HG02884 (cell line): ENCODE results near the gene PPP1R7.

ENCODE experiments used
- ATAC-seq: cut with Tn5 transposase; IDR thresholded peaks from one replicate; pipeline ENCODE4 v1.9.1; 2021; ENCODE audit warnings: mild to moderate bottlenecking, moderate library complexity; ENCODE audit not compliant: unreplicated experiment

Gene PPP1R7

DNA sequence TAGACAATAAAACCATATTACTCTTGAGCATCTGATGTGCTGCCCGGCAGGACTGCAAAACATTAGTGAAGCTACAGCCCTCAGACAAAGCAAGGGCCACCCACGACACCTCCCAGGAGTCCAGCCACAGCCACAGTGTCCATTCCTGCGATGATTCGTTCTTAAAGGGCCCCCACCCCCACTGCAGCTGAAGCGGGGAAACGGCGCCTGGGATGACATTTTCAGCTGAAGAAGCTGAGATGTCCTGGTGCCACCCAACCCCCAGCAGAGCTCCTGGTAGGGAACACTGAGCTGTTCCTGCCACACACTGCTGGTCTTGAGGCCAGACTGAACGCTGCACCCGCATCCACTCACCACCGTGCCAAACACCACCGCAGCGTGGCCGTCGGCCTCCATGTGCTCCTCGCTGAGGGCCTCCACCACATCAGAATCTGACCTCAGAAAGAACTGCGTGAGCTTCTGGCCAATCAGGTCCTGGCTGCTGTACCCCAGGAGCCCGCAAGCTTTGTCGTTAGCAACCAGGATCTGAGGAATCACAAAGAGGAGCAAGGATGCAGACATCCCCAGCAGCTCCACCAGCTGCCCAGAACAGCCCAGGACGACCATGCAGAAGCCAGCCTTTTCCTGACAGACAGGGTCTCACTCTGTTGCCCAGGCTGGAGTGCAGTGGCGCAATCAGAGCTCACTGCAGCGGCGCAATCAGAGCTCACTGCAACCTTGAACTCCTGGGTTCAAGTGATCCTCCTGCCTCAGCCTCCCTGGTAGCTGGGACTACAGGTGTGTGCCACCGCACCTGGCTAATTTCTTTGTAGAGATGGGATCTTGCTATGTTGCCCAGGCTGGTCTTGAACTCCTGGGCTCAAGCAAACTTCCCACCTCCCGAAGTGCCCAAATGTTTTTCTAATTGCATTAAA lies 10.5 kb upstream of the PPP1R7 start:
- no peak for ATAC-seq

DNA sequence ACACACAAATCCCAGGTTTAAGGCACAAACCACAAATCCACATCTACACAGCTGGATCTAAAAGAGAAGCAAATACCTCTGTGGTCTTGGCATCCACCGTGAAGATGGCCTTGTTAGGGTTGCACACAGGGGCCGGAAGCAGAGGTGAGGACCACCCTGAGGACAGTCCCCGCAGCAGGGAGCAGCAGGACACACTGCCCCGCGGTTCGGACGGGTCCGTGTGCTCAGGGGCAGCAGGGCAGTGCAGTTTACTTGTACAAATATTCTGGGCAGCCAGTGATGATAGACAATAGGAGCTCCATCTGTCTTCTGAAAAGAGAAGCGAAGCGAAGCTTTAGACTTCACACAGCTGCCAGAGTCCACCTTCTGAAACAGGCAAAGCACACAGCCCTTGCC lies 9.8 kb upstream of the PPP1R7 start:
- ATAC-seq, result no peak

DNA sequence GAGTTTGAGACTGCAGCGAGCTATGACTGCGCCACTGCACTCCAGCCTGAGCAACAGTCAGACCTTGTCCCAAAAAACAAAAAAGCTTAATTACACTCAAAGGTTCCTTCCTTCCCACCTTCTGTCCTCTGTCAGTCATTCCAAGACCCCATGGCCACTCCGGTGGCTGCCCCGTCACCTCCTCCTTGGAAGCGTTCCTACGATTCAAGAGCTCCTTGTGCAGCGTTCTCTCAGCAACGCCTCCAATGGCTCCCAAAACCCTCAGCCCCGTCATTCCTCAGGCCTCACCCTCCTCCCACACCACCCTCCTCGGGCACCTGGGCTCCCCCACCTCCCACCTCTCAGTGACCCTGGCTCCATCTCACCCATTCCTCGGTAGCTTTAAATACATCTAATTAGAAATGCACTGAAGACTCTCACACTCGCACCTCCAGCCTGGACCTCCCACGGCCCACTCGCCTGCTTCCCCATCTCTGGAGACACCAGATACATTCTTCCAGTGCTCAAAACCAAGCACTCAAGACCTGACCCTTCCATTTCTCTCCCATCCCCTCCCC lies 9.0 kb upstream of the PPP1R7 start:
- no peak for ATAC-seq

DNA sequence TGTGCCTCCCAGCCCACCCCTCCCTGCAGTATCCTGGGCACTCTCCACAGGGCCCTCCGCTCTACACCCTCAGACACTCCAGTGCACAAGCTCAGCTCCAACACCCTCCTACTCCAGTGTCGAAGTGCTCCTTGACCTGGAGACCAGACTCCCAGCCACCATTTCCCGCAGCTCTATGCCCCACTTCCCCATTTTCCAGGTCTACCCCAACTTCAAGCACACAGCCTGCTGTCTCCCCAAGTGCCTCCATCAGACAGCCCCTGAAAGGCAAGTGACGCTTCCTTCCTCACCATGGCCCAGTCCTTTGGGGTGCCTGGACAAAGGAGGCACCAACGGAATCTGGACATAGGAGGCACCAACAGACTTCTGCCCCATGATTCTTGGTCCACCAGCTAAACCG lies 8.2 kb upstream of the PPP1R7 start:
- ATAC-seq, result no peak

DNA sequence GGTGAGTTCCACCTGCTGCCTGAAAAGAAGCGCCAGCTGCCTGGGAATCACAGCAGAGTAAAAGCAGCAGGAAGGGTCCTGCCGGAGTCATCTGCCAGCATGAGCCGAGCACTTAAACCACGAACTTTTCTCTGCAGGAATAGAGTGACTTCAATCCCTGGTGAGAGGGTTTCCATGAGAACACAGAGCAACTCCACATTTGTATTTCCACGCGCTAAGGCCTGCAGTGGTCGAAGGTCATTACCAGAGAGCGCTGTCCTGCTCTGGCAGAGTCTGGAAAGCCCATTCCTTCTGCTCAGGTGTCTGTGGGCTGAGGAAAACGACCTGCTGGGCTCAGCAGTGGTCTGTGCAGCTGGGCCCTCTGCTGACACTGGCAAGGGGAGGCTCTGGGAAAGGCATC lies 7.7 kb upstream of the PPP1R7 start:
- no peak for ATAC-seq

DNA sequence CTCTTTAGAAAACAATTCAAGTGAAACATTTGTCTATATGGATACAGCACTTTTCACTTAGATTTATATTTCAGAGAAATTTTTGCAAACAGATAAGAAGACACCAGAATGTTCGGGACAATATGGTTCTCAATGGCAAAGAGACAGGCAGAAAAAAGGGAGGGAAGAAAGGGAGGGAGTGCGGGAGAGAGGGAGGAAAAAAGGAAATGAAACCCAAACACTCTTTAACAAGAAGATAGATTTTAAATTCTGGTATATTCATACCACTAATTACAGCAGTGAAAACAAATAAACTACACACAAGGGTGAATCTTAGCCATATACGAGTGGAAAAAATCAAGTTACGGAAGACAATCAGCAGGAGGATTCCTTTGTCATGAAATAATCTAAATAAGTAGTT lies 4.0 kb upstream of the PPP1R7 start:
- no peak for ATAC-seq

DNA sequence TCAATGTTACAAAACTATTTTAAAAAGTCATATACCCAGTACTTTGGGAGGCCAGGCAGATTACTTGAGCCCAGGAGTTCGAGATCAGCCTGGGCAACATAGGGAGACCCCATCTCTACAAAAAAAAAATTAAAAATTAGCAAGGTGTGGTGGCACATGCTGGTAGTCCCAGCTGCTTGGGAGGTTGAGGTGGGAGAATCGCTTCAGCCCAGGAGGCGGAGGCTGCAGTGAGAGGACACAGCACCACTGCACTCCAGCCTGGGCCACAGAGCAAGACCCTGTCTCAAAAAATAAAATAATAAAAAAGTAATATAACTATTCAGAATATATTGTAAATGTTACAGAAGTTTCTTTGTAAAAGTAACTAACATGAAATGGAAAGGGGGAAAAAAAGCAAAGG lies 2.9 kb upstream of the PPP1R7 start:
- ATAC-seq, result no peak

- no peak for ATAC-seq
These were observed 2.0 kb upstream of the PPP1R7 start for GRCh38 chr2:241148239-241148638.

GRCh38 chr2:241148891-241149674 lies 1.2 kb upstream of the PPP1R7 start, which contains the start of gene PASK:
Gene PASK (minus strand): TSS chr2:241149472. CDS start chr2:241143032, 6,440 bp downstream.
- ATAC-seq, result peak; percentile 78

DNA sequence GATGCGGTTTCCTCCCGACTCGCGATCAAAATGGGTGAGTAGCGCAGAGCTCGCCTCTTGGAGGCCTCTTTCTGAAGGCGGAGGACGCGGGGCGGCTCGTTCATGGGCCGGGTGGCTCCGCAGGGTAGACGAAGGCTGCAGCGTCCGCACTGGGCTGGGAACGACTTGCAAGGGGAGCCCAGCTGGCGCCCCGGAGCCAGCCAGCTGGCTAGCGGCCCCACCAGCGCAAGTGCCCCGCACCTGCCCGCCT lies 667 bp upstream of the PPP1R7 start:
- peak; percentile 5 for ATAC-seq

DNA sequence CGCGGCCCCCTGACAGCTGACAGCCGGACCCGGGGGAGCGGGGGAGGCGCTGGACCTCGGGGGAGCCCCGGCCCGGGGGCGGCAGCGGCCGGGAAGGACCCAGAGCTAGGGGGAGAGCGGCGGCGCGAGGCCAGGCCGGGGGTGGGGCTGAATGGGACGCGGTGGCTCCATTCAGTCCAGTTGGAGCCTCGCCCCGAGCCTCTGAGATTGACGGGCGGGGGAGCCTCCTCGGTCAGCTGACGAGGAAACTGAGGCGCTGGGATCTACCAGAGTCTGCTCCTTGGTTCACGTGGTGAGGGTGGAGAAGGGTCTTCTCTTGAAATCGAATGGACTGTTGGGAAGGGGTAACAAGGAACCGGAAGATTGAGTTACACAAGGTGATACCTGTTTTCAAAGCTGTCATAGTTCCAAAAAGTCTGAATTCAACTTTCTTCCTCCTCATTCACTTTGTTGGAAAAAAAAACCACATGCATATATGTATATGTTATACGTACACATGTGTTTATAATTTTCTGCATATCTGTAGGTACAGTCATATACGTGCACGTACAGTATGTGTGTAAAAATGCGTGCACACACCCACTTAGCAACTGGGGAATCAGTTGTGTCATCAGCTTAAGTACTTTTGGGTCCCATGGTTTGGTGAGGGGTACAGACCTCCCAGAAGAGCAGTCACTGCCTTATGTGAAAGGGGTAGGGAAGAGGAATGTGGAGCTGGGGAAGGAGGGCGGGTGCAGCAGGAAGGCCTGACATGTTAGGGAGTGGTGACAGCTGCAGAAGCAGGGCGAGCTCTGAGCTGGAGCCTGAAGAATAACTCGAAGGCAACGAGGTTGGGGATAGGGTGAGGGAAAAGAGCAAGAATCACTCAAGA lies 628 bp downstream of the PPP1R7 start:
- ATAC-seq, result peak; percentile 12

- no peak for ATAC-seq
These were observed 1.8 kb downstream of the PPP1R7 start for GRCh38 chr2:241151934-241152660.

DNA sequence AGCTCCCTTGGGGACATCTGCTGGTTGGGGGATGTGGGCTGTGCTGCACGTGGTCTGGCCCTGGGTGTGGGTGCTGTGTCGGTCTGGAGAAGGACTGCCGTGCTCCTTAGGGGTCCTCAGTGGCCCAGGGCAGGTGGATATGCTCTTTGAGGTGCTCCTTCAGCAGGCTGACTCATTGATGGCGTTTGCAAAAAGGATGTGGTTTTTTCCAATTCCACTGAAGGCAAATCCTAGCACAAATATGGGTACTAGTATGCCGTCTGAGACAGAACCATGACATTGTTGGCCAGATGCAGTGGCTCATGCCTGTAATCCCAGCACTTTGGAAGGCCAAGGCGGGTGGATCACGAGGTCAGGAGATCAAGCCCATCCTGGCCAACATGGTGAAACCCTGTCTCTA lies 3.3 kb downstream of the PPP1R7 start:
- ATAC-seq, result no peak

DNA sequence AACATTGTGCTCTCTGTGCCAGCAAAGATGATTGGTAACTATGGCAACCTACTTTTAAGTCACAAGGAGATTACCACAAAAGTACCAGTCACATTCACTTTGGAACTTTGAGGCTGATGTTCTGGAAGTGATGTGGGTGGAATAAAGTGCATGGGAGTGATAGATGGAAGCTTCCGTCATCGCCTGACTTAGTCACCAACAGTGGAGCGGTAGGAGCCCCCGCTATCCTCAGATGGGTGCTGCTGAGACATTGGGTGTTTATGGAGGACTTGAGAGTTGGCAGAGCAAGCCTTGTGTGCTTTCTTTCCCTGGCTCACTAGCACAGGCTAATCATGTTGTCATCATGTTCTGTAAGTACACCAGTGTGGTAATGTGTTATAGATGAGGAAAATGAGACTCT lies 4.6 kb downstream of the PPP1R7 start:
- ATAC-seq, result no peak

DNA sequence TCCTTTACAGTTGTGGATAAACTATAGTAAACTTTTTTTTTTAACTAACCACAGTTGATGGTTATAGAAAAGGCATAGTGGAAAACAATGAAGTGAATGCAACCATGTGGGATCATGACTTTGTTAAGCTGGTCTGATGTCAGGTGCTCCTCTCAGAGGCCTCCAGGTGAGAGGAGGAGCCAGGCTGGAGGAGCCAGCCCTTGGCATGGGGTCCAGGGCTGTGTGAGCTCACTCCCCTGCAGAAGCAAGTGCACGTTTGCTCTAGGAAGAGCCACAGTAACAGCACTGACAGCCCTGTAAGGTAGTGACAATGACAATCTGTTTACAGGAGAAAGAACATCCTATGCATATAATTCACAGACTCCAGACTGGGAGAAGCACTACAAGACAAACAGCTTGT lies 5.7 kb downstream of the PPP1R7 start:
- ATAC-seq, result no peak

DNA sequence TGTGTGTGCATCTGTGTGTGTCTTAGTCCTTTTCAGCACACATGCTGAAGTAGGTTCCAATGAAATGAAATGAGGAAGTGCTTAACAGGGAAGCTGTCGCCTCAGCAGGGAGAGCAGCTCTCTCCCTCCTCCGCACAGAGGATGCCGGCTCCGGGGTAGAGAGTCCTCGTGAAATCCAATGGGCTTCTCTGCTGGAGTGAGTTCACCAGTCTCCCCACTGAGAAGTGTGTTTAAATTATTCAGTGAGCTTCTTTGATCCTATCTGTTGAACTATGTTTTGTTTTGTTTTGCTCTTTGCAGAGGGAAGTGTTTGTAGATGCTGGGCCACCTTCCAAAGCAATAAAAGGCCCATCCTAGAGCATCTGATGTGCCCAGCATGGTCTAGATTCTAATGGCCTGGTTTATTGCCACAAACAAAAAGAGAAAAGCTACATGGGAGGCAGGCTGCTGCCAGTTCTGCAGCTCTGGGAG lies 6.7 kb downstream of the PPP1R7 start:
- no peak for ATAC-seq

DNA sequence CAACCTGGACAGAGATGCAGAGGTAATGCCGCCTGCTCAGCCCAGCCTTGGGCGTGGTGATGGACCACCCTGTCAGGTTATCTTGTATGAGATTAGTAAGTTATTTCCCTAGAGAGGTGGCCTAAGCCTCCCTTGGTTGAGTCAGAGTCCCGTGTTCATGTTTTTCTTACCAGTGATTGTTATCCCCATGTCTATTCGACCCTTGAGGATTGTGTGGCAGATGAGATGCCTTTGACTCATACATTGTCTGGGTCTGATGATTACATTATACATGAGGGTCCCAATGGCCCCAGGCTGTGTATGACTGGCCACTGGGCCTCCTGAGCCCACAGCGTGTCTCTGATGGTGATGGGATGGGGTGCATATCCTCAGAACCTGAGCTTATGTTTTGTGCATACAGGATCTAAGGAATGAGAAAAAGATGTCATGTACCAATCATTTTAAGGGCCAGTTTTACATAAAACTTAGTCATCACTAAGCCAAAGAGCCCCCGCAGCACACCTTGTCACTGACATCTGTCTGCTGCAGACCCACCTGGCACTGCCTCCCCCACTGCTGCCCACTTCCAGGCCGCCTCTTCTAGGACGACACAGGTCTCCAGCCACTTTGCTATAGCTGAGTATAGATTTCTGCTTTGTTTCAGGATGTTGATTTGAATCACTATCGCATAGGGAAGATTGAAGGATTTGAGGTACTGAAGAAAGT lies 7.7 kb downstream of the PPP1R7 start:
- no peak for ATAC-seq

DNA sequence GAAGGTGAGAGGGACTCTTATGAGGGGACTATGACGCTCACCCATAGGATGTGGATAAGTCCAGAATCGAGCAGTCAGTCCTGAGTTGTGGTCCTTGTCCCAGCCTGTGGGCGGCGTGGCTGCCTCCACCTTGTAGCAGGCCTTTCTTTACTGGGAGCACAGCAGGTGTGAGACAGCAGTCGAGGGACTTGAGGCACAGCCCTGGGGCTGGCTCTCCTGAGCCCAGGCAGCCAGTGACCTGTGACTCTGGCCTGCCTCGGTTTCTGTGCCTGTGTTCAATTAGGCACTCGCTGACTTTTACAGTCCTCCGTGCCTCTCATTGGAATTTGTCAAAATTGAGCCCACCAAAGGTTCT lies 8.3 kb downstream of the PPP1R7 start:
- no peak for ATAC-seq

DNA sequence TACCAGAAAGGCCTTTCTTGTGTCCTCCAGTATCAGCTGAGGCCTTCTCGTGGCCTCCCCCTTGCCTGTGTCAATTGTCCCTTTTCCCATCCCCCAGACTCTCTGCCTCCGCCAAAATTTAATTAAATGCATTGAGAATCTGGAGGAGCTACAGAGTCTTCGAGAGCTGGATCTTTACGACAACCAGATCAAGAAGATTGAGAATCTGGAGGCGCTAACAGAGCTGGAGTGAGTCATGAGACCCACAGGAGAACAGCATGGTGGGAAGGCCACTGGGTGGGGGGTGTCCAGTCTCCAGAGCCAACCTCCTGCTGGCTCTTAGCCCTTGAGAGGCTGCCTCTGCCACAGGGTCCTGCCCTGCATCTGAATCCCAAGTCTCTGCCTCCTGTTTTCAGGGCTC lies 8.8 kb downstream of the PPP1R7 start:
- ATAC-seq, result no peak

- ATAC-seq, result no peak
These were observed 10.1 kb downstream of the PPP1R7 start for GRCh38 chr2:241160318-241160717.
